ENCODE results near the gene UBE3B. TPM values are rescaled to one million over a fixed set of nuclear protein-coding genes. Genes with fewer than 3 reads are reported as not detected.

UBE3B gene
- total RNA-seq, 1 donor from 2014 or later, result 41.4 TPM

- H3K4me3 Mint-ChIP-seq, result peak overlapping the region; percentile 88
- no peaks in the 10 kb centered on the region for H3K36me3 Mint-ChIP-seq
- no peak for TF ChIP-seq CTCF (IDR thresholded peaks at IDR 0.05; ENCODE audit: unreplicated experiment)
- H3K27me3 Mint-ChIP-seq (ENCODE audit: low read depth), result no peaks in the 10 kb centered on the region
- DNase-seq (ENCODE audit: low spot score in 2 of 2, unreplicated experiment in 2 of 2), result no peak
- peaks cover 29% of the 10 kb centered on the region for H3K4me1 Mint-ChIP-seq
- peak overlapping the region; percentile 100 for H3K27ac Mint-ChIP-seq
- no peaks in the 10 kb centered on the region for H3K9me3 Mint-ChIP-seq
Measured at GRCh38 chr12:109477963-109478315, 505 bp downstream of the UBE3B start.

DNA sequence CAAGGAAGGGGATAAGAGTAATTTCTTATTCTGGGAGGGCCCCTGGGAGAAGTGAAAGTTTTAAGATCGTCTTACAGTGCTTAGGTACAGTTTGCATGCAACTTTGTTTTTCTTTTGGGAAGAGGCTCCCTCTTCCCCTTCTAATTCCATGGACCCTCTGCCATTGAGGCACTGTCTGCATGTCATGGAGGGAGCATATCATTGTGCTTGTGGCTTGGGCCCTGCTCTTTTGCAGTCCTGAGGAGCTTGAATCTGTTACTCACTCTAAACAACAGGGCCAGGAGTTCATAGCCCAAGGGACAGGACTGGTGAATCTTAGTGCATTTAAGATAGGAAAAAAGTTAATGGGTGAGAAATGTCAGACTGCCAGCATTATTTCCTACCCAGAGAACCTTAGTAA lies 2.3 kb downstream of the UBE3B start:
- Mint-ChIP-seq H3K4me1 (peaks cover 27% of the 10 kb centered on the region), H3K27me3 (ENCODE audit: low read depth) (no peaks in the 10 kb centered on the region), H3K27ac (no peak overlapping the region), H3K36me3 (peaks cover 4% of the 10 kb centered on the region), H3K9me3 (no peaks in the 10 kb centered on the region), H3K4me3 (no peak overlapping the region)
- no peak for TF ChIP-seq CTCF (IDR thresholded peaks at IDR 0.05; ENCODE audit: unreplicated experiment)
- no peak for DNase-seq (ENCODE audit: low spot score in 2 of 2, unreplicated experiment in 2 of 2)

DNA sequence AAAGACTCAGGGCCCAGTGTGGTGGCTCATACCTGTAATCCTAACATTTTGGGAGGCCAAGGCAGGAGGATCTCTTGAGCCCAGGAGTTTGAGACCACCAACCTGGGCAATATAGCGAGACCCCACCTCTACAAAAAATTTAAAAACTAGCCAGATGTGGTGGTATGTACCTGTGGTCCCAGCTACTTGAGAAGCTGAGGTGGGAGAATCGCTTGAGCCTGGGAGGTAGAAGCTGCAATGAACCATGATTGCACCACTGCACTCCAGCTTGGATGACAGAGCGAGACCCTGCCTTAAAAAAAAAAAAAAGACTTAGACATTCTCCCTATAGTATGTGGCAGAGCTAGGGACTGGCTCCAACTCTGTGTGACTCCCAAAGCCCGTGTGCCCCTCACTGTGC lies 2.9 kb downstream of the UBE3B start:
- TF ChIP-seq CTCF (IDR thresholded peaks at IDR 0.05; ENCODE audit: unreplicated experiment), result no peak
- Mint-ChIP-seq H3K27ac (no peak overlapping the region), H3K4me1 (peaks cover 27% of the 10 kb centered on the region), H3K9me3 (no peaks in the 10 kb centered on the region), H3K36me3 (peaks cover 8% of the 10 kb centered on the region), H3K27me3 (ENCODE audit: low read depth) (no peaks in the 10 kb centered on the region), H3K4me3 (no peak overlapping the region)
- no peak for DNase-seq (ENCODE audit: low spot score in 2 of 2, unreplicated experiment in 2 of 2)

DNA sequence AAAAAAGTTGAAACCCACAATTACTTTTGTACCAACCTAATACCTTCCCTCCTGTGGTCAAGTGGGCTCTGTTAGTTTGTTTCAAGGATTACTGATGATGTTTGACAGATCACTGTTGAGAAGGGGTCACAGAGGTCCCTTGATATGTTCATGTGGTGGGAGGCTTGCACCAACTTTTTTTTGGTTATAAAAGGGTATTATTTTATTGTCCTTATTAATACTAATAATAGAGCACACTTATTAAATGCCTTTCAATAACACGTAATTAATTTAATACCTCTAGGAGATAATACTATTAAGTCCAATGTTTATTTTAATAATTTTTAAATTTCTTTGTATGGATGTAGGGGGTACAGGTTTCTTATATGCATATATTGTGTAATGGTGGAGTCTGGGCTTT lies 4.4 kb downstream of the UBE3B start:
- H3K36me3 Mint-ChIP-seq, result peaks cover 19% of the 10 kb centered on the region

DNA sequence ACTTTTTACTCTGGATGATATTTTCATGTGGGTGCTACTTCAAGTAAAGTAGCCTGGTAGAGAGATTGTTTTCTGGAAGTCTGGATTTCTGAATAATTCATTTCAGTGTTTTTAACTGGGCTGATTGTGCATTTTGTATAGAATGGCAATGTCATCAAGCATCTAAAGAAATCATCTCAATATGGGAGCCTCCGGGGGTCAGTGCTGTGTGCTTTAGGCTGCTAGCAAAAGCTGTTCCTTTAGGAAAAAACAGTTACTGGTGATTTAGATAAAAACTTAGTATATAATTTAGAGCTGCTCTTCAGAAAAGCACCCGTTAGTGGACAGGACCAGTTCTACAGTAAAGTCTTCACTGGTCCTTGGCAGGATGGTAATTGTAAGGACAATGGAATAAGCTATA lies 5.1 kb downstream of the UBE3B start:
- Mint-ChIP-seq H3K36me3 (peaks cover 20% of the 10 kb centered on the region), H3K27ac (no peak overlapping the region), H3K4me1 (peaks cover 12% of the 10 kb centered on the region), H3K4me3 (no peak overlapping the region), H3K27me3 (ENCODE audit: low read depth) (no peaks in the 10 kb centered on the region), H3K9me3 (no peaks in the 10 kb centered on the region)
- TF ChIP-seq CTCF (IDR thresholded peaks at IDR 0.05; ENCODE audit: unreplicated experiment), result no peak
- DNase-seq (ENCODE audit: low spot score in 2 of 2, unreplicated experiment in 2 of 2), result no peak

More for the DNA sequence above, 4.4 kb downstream of the UBE3B start:
- H3K9me3 Mint-ChIP-seq, result no peaks in the 10 kb centered on the region
- no peaks in the 10 kb centered on the region for H3K27me3 Mint-ChIP-seq (ENCODE audit: low read depth)
- H3K27ac Mint-ChIP-seq, result no peak overlapping the region
- no peak overlapping the region for H3K4me3 Mint-ChIP-seq
- peaks cover 12% of the 10 kb centered on the region for H3K4me1 Mint-ChIP-seq
- no peak for TF ChIP-seq CTCF (IDR thresholded peaks at IDR 0.05; ENCODE audit: unreplicated experiment)
- no peak for DNase-seq (ENCODE audit: low spot score in 2 of 2, unreplicated experiment in 2 of 2)

DNA sequence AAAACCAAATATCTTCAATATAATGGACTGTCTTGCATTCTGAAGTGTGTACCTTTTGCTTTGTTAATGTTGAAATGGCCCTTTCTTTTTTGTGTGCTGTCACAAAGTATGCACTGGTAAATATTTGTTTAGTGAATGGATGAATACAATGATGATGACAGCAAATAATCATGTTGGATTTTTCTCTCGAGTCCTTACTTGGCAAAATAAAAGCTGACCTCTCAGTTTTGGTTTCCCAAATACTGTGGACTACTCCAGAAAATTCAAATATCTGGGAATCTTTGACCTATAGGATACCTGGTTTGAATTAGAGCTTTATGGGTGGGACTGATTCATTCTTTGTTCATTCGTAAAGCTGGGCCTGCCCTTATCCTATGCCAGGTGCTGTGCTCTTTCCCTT lies 5.5 kb downstream of the UBE3B start:
- H3K4me1 Mint-ChIP-seq, result peaks cover 11% of the 10 kb centered on the region
- TF ChIP-seq CTCF (IDR thresholded peaks at IDR 0.05; ENCODE audit: unreplicated experiment), result no peak
- no peaks in the 10 kb centered on the region for H3K27me3 Mint-ChIP-seq (ENCODE audit: low read depth)
- no peak overlapping the region for H3K27ac Mint-ChIP-seq
- DNase-seq (ENCODE audit: low spot score in 2 of 2, unreplicated experiment in 2 of 2), result no peak
- H3K4me3 Mint-ChIP-seq, result no peak overlapping the region
- H3K36me3 Mint-ChIP-seq, result peaks cover 20% of the 10 kb centered on the region
- H3K9me3 Mint-ChIP-seq, result no peaks in the 10 kb centered on the region

Measured in mesothelial cell of epicardium (in vitro differentiated cells).